Measurements from ENCODE around the gene KRTAP20-1.

GRCh38 chr21:30582870-30583269, 33.4 kb upstream of the KRTAP20-1 start:
- TF ChIP-seq POLR2A (IDR thresholded peaks at IDR 0.05; ENCODE audit: low read length) (no peak), GATA1 (IDR thresholded peaks at IDR 0.05; ENCODE audit: low read depth, low read length) (no peak)

All from erythroblast (primary cell).